Kidney (tissue), 14 donors: ENCODE measurements around the gene CKM. TPM values are rescaled to one million over a fixed set of nuclear protein-coding genes. Genes with fewer than 3 reads are reported as not detected.

Experiments used
- DNase-seq, 5 donors: peaks; one replicate each; pipeline ENCODE4 v3.0.0-alpha.2; 2013 to 2020
- FAIRE-seq: peaks from 2 replicates; lab custom pipeline; 2012; peaks lifted over from hg19 to GRCh38; lab: Jason Lieb, UNC
- H3K27ac ChIP-seq, 2 donors: one replicate each; pipeline ENCODE4 v1.7.0; 2013; ENCODE audit warnings: low read depth in 2 of 2, low read length in 2 of 2, inconsistent platforms in 1 of 2
- H3K27me3 ChIP-seq: one replicate; pipeline ENCODE4 v1.7.1; 2013; ENCODE audit warnings: low read length, inconsistent platforms; ENCODE audit not compliant: control insufficient read depth, insufficient read depth
- H3K36me3 ChIP-seq, 3 donors: one replicate each; pipeline versions ENCODE4 v1.7.0 to v1.7.1; 2013; ENCODE audit warnings: low read length in 3 of 3, control low read depth in 1 of 3, inconsistent platforms in 1 of 3; ENCODE audit not compliant: insufficient read depth in 3 of 3, control insufficient read depth in 2 of 3
- H3K4me1 ChIP-seq, 3 donors: one replicate each; pipeline versions ENCODE4 v1.7.0 to v1.7.1; 2013; ENCODE audit warnings: low read length in 3 of 3, inconsistent platforms in 1 of 3, low read depth in 1 of 3; ENCODE audit not compliant: control insufficient read depth in 2 of 3, insufficient read depth in 2 of 3
- H3K4me3 ChIP-seq, 3 donors: one replicate each; pipeline versions ENCODE4 v1.7.0 to v1.8.1; 2013; ENCODE audit warnings: low read length in 3 of 3, control low read depth in 1 of 3, inconsistent platforms in 1 of 3
- H3K9ac ChIP-seq, 3 donors: one replicate each; pipeline versions ENCODE4 v1.7.0 to v1.7.1; 2013; ENCODE audit warnings: low read length in 3 of 3, control low read depth in 1 of 3, inconsistent platforms in 1 of 3
- H3K9me3 ChIP-seq, 3 donors: one replicate each; pipeline versions ENCODE4 v1.7.0 to v1.7.1; 2013; ENCODE audit warnings: low read length in 3 of 3, control low read depth in 1 of 3, inconsistent platforms in 1 of 3; ENCODE audit not compliant: control insufficient read depth in 2 of 3, insufficient read depth in 1 of 3
- intact Hi-C: fragments of 100-400 bp; cut with DNase I; formaldehyde crosslinking; loops from one replicate; pipeline ENCODE4 v1.11.1; 2022
- polyA plus RNA-seq: library from polyadenylated mRNA; stranded (reverse); fragments of 350-450 nt; fragmentation: Illumina TruSeq; extraction: RNeasy Lipid Tissue Mini Kit (QIAGEN cat#74804); gene quantifications from one replicate; pipeline ENCODE4 v1.2.3, GENCODE V29; 2014; ENCODE audit warnings: low read depth, low replicate concordance; ENCODE audit not compliant: insufficient read depth
- total RNA-seq: library from RNA; stranded (reverse); fragmentation: NEBNext Ultra II Directional; extraction: Animal tissue kit (Norgen Biotek cat#: 25700); gene quantifications from one replicate; pipeline ENCODE4 v1.2.1, GENCODE V29; 2021
- TF ChIP-seq, protein P1 (sequence below): IDR thresholded peaks from 3 replicates; pipeline ENCODE4 v1.5.1; 2012; ENCODE audit warnings: mild to moderate bottlenecking, moderate library complexity, borderline replicate concordance; ENCODE audit not compliant: insufficient read depth; ENCODE audit errors: extremely low read depth
- donor health status: control.
- donor health status: control.
- donor health status: control.
- donor health status: control.
- donor health status: control.
- donor health status: DM: yes; HTN: yes; CAD: no.
- donor health status: Normal renal cell carcinoma (clear cell type).

CKM gene
- total and polyA plus RNA-seq, 2 donors from 2014 or later: 1.3 TPM; not detected in 1

DNA sequence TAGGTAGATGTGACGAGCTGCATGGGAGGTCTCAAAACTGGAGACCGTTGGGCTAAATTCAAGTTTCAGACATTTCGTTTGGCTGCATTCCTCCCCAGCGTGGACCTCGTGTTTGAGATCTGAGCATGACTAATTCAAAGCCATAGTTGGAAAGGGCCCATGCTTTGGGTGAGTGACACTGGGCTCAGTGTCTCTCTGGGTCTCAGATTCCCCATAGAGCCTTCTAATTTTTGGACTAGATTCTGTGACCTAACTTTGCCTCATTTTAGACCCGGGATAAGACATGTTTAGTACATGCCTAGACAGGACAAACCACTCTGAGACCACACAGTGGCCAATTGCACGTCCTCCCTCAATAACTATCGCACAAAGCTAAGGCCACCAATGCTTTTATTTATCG is 16.6 kb downstream of the CKM start:
- FAIRE-seq (no peak), DNase-seq (no peak)
- Histone ChIP-seq H3K4me1 (no peaks in the 10 kb centered on the region), H3K9ac (no peak overlapping the region), H3K27ac (no peak overlapping the region), H3K27me3 (no peaks in the 10 kb centered on the region), H3K4me3 (no peak overlapping the region), H3K9me3 (no peaks in the 10 kb centered on the region), H3K36me3 (no peaks in the 10 kb centered on the region)
- intact Hi-C loops: no loop called here
- TF ChIP-seq, protein P1, sequence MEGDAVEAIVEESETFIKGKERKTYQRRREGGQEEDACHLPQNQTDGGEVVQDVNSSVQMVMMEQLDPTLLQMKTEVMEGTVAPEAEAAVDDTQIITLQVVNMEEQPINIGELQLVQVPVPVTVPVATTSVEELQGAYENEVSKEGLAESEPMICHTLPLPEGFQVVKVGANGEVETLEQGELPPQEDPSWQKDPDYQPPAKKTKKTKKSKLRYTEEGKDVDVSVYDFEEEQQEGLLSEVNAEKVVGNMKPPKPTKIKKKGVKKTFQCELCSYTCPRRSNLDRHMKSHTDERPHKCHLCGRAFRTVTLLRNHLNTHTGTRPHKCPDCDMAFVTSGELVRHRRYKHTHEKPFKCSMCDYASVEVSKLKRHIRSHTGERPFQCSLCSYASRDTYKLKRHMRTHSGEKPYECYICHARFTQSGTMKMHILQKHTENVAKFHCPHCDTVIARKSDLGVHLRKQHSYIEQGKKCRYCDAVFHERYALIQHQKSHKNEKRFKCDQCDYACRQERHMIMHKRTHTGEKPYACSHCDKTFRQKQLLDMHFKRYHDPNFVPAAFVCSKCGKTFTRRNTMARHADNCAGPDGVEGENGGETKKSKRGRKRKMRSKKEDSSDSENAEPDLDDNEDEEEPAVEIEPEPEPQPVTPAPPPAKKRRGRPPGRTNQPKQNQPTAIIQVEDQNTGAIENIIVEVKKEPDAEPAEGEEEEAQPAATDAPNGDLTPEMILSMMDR: no peak

DNA sequence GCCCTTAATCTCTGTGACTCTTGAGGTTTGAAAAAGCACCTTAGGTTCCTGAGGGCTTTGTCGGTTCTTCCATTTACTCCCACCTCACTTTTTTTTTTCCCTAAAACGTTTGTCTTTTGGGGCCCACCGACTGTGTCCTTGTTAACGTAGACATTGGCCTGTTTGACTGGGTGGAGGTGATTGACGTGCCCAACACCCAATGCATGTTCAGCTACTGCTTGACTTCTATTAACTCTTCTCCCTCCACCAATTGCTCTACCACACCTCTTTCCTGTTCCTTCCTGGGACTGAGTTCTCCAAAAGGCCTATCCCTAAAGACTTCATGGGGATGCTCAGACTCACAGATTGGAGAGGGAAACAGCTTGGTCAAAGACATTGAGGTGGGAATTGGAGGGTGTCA is 17.3 kb downstream of the CKM start:
- no peaks in the 10 kb centered on the region for H3K27me3 ChIP-seq
- no peak overlapping the region for H3K9ac ChIP-seq
- intact Hi-C loops: no loop called here
- H3K27ac ChIP-seq: no peak overlapping the region
- H3K36me3 ChIP-seq: no peaks in the 10 kb centered on the region
- no peak for FAIRE-seq
- no peak for DNase-seq
- H3K4me1 ChIP-seq: no peaks in the 10 kb centered on the region
- TF ChIP-seq, protein P1: no peak
- no peak overlapping the region for H3K4me3 ChIP-seq
- no peaks in the 10 kb centered on the region for H3K9me3 ChIP-seq

DNA sequence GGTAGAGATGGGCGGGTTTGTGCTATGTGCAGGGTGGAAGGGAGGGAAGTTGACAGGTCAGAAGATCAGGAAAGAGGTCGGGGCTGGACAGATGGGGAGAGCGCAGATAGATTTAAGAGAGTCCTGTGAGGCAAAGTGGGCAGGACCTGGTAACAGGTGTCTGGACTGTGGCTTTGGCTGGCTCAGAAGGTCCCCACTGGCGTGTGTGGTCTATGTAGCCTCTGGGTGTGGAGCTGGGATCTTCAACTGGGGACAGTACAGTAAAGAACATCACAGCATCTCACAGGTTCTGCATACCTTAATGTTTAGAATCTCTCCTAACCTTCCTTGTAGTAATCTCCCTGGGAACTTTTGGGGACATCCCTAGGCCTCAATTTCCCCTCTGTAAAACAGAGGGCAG is 17.7 kb downstream of the CKM start:
- Histone ChIP-seq H3K27me3 (no peaks in the 10 kb centered on the region), H3K9me3 (no peaks in the 10 kb centered on the region), H3K36me3 (no peaks in the 10 kb centered on the region), H3K4me1 (no peaks in the 10 kb centered on the region), H3K9ac (no peak overlapping the region), H3K4me3 (no peak overlapping the region), H3K27ac (no peak overlapping the region)
- TF ChIP-seq, protein P1: no peak
- intact Hi-C loops: no loop called here
- FAIRE-seq (no peak), DNase-seq (no peak)
